HG03175 (cell line): ENCODE results near the gene POLR2L.

Experiments
- ATAC-seq: cut with Tn5 transposase; IDR thresholded peaks from one replicate; pipeline ENCODE4 v1.9.1; 2021; ENCODE audit warnings: mild to moderate bottlenecking, moderate library complexity; ENCODE audit not compliant: unreplicated experiment

The POLR2L gene

GRCh38 chr11:839875-840617 lies 2.3 kb downstream of the POLR2L start:
- no peak for ATAC-seq

GRCh38 chr11:839280-839623 lies 3.1 kb downstream of the POLR2L start:
- no peak for ATAC-seq

DNA sequence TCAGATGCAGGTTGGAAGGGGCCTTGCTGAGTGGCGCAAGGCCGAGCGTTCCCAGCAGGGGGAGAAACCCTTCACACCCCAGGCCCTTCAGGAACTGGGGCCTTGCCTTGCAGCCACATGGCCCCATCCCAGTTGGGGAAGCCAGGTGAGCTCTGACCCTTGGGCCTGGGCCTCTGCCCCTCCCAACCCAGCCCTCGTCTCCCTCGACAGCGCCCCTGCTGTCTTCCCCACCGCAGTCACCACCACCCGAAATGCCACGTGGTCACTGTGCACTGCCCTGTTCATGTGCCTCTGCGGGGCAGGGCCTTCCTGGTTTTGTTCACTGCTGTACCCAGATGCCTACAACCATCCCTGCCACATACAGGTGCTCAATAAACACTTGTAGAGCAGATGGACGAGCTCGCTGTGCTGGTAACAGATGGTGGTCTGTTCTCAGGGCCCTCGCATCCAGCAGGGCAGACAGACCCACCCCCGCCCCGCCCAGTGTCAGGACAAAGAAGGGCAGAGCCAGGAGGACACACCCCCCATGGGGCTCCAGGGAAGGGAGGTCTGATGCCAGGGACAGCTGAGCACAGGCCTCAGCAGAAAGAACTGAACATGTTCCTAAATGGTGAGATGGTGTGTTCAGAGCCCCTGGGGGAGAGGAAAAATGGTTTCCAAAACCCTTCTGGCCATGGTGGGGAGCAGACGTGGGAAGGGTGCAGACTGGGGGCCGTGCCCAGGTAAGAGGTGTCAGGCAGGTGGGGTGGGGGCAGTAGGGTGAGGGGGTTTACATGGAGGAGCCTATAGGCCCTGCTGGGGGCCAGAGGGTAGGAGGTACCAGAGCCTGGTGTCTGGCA lies 3.7 kb downstream of the POLR2L start:
- no peak for ATAC-seq

DNA sequence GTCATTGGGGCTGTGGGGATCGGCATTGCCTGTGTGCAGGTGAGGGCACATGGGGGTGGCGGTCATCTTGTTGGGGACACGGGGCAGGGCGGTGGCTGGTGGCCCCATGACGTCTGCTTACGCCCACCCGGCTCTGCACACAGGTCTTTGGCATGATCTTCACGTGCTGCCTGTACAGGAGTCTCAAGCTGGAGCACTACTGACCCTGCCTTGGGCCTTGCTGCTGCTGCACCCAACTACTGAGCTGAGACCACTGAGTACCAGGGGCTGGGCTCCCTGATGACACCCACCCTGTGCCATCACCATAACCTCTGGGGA lies 4.4 kb downstream of the POLR2L start:
- no peak for ATAC-seq

GRCh38 chr11:837189-837989 lies 4.9 kb downstream of the POLR2L start:
- no peak for ATAC-seq

GRCh38 chr11:836700-837099 lies 5.6 kb downstream of the POLR2L start:
- no peak for ATAC-seq

DNA sequence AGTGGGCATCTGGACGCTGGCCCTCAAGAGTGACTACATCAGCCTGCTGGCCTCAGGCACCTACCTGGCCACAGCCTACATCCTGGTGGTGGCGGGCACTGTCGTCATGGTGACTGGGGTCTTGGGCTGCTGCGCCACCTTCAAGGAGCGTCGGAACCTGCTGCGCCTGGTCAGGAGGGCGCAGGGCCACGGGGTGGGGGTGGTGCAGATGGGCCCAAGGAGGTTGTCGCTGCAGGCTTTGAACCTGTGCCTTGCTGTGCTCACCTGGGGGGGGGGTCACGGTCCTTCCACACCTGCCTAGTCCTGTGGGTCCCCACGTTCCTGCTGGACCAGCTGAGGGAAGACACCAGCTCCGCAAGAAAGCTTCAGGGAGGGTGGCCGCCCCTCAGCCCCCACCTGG lies 6.1 kb downstream of the POLR2L start:
- no peak for ATAC-seq

- no peak for ATAC-seq
These were observed 7.7 kb downstream of the POLR2L start for GRCh38 chr11:834371-835316.

DNA sequence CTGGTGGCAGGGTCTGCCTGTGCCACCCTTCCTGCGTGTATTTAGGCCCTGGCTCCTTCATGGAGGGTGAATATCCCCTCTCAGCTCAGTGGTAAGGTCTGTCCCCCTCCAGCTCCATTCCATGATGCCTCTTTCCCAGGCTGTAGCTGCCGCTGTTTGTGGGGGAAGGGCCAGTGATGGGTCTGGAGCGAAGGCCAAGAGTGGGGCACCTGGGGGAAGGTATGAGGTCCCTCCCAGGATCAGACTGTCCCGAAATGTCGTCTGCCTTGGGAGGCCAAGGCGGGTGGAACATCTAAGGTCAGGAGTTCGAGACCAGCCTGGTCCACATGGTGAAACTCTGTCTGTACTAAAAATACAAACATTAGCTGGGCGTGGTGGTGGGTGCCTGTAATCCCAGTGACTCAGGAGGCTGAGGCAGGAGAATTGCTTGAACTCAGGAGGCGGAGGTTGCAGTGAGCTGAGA lies 8.4 kb downstream of the POLR2L start:
- no peak for ATAC-seq

- ATAC-seq: no peak
These were observed 9.1 kb downstream of the POLR2L start for GRCh38 chr11:833114-833791.

DNA sequence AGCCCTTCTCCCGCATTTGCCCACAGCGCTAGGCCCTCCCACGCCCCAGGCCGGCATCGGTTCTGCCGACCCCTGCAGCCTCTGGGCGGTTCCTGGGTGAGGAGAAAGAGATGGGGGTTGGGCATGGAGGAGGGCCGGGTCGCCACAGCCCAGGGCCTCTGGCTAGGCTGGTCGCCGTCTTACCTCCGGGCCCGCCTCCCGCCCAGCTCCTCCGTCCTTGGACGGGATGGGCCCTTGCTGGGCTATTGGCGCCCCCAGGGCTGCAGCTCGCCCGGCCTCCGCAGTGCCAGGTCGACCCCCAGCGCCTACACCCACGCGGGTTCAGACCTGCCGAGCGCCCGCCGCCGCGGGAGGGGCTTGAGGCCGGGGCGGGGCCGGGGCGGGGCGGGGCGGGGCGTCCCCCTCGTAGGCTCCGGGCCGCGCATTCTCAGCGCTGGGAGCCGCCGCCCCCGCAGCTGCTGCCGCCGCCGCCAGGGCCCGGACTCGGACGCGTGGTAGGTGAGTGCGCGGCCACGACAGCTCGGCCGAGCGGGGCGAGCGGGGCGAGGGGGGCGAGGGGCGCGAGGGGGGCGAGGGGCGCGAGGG lies 9.7 kb downstream of the POLR2L start, which contains the start of gene CD151:
Gene CD151 (plus strand): TSS at position 424 of the 585 bp plus-strand sequence. CDS start 3,118 bp downstream, outside the sequence.
- peak; percentile 30 for ATAC-seq

DNA sequence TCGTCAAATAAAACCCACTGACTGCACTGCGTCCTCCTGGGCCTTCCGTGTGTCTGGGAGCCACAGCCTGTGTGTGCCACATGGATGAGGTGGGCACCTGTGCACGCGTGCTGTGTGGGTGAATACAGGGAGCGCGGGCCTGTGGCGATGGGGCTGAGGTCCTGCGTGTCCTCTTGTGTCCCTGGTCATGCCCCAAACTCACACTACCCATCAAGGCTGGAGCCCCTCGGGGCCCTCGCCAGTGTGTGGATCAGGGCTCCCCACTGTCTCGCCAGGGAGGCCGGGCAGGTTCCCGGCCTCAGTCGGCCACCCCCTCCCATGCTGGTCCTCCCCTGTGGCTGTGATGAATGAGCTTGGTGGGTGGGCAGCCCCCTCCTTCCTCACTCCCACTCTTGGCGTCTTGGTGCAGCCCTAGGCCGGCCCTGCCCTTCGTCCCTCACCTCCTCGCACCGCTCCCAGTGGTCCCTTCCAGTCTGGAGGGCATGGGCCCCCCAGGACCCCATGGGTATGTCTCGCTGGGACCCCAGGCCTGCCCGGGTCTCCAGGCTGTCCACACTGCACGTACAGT lies 10.3 kb downstream of the POLR2L start:
- no peak for ATAC-seq

DNA sequence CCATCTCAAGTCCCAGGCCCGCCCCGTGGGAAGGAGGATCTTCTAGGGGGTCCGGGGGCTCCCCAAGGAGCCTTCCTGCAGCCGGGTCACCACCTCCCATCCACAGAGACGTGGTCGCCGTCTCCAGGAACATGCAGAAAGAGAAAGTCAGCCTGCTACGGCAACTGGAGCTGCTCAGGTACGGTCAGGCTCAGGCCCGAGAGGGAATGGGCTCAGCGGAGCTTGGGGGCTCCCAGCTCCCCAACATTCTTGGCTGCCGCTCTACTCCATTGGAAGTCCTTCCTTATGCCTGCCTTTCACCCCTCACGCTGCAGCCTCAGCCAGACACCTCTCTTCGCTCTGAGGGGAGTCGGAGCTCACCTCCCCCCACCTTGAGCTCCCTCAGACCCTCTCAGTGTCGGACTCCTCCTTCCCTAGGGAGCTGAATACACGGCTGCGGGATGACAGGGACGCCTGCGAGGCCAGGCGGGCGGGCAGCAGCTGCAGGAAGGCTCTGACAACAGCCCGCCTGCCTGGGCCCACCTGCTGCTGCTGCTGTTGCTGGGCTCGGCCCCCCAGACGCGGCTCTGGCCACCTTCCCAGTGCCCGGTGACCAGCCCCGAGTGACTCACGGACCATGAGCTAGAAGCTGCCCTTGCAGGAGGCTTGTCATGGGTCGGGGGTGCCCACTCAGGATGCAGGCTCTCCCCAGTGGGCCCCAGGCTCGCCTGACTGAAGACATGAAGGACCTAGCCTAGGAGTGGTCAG lies 11.0 kb downstream of the POLR2L start:
- ATAC-seq: no peak

GRCh38 chr11:830295-831117 lies 11.8 kb downstream of the POLR2L start:
- ATAC-seq: peak; percentile 33

DNA sequence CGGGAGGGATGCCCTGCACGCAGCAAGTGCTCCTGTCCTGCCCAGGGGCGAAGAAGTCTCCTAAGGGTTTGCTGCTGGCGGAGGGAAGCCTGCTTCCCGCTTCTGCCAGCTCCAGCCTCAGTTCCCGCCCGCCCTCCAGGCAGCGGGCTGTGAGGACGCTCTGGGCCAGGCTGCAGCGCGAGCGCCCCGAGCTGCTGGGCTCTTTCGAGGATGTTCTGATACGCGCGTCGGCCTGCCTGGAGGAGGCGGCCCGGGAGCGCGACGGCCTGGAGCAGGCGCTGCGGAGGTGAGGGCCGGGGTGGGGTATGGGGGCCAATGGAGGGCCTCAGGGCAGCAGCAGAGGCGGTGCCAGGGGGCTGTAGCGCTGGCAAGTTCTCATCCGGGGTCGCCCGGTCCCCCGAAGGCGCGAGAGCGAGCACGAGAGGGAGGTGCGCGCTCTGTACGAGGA lies 12.5 kb downstream of the POLR2L start:
- peak; percentile 4 for ATAC-seq

- ATAC-seq: no peak
These were observed 13.0 kb downstream of the POLR2L start for GRCh38 chr11:829176-829846.
